DOHH2 (cell line): ENCODE data around the gene CACNA1I.

Experiments used
- EZH2phosphoT487 ChIP-seq: fragments of 200-600 bp; sonication (generic); IDR thresholded peaks from 2 replicates; pipeline ENCODE4 v1.6.1; 2017; ENCODE audit warnings: borderline replicate concordance, mild to moderate bottlenecking, antibody characterized with exemption, low read length, moderate library complexity, mixed read lengths
- TF ChIP-seq, protein P1 (sequence below): fragments of 200-600 bp; sonication (generic); IDR thresholded peaks from one replicate; pipeline ENCODE4 v1.5.1; 2014; ENCODE audit warnings: antibody characterized with exemption, mild to moderate bottlenecking, low read depth, low read length; ENCODE audit not compliant: poor library complexity, severe bottlenecking

- TF ChIP-seq, protein P1, sequence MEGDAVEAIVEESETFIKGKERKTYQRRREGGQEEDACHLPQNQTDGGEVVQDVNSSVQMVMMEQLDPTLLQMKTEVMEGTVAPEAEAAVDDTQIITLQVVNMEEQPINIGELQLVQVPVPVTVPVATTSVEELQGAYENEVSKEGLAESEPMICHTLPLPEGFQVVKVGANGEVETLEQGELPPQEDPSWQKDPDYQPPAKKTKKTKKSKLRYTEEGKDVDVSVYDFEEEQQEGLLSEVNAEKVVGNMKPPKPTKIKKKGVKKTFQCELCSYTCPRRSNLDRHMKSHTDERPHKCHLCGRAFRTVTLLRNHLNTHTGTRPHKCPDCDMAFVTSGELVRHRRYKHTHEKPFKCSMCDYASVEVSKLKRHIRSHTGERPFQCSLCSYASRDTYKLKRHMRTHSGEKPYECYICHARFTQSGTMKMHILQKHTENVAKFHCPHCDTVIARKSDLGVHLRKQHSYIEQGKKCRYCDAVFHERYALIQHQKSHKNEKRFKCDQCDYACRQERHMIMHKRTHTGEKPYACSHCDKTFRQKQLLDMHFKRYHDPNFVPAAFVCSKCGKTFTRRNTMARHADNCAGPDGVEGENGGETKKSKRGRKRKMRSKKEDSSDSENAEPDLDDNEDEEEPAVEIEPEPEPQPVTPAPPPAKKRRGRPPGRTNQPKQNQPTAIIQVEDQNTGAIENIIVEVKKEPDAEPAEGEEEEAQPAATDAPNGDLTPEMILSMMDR = no peak
- TF ChIP-seq EZH2phosphoT487 = no peak
These were observed 17.1 kb upstream of the CACNA1I start for GRCh38 chr22:39553429-39553828.
